NCI-H82 treated with DMSO at 0.1 percent for 48 hours (cell line): ENCODE results near the gene GATC.
"Not testable (repeated sequence)": the region's sequence is repeated elsewhere in the genome, so short reads cannot be mapped to it uniquely, and the experiment has no call there.

Source experiments
- DNase-seq: peaks from one replicate; lab custom pipeline; 2025; ENCODE audit not compliant: unreplicated experiment; lab: John Stamatoyannopoulos, UW

The GATC gene

DNA sequence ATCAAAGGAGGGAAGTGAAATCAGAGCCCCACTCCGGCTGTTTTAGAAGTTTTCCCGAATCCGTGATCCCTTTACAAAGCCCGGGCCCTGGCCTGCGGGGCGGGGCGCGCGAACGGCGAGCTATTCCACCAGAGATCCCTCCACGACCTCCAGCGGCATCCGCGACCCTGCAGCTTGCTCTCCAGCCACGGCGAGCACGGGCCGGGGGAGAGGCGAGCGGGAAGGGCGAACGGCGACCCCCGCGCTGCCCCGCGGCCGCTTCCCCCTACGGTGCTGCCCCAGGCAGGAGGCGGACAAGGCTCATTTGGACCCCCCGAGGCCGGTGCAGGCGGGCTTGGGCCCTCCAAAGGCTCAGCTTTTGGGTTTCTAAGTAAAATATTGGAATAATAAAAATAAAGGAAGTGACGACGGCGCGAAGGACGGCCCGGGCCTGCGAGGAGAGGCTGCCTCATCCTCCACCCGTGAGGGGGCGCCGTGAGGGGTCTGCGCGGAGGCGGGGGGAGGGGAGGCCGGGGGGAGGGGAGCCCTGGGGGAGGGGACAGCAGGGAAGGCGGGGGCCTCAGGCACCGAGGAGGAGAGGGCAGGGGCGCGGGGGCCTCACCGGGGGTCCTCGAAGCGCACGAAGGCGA lies 22.7 kb downstream of the GATC start:
- no peak for DNase-seq

DNA sequence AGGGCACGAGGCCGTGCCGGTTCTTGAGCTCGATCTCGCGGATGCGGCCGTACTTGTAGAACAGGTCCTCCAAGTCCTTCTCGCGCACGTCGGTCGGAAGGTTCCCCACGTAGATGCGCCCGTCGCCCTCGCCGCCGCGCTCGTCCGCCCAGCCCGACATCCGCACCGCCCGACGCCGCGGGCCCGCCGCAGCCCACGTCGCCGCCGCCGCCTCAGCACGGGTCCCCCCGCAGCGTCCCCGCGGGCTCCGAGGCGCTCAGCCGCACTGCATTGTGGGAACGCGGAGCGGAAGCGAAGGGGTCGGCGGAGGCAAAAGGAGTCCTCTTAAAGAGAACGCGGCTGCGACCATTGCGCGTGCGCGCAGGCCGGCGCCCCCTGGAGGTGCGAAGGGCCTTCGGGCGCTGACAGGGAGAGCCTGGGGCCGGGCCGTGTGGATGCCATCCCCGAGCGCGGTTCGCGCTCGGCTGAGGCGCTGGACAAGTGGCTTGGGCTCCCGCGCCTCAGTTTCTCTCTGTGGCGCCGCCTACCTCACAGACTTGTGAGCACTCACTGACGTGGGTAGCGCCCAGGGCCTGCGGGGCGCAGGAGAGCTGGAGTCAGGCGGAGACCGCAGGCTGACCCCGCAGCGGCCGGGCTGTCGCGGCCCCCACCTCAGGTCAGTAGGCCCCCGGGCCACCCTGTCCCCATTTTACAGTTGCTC lies 23.4 kb downstream of the GATC start, which contains the start of gene SRSF9:
TSS of gene SRSF9 (minus strand) at position 299 of the 700 bp plus-strand sequence. CDS start at position 160, 139 bp downstream.
- DNase-seq: peak; percentile 83

DNA sequence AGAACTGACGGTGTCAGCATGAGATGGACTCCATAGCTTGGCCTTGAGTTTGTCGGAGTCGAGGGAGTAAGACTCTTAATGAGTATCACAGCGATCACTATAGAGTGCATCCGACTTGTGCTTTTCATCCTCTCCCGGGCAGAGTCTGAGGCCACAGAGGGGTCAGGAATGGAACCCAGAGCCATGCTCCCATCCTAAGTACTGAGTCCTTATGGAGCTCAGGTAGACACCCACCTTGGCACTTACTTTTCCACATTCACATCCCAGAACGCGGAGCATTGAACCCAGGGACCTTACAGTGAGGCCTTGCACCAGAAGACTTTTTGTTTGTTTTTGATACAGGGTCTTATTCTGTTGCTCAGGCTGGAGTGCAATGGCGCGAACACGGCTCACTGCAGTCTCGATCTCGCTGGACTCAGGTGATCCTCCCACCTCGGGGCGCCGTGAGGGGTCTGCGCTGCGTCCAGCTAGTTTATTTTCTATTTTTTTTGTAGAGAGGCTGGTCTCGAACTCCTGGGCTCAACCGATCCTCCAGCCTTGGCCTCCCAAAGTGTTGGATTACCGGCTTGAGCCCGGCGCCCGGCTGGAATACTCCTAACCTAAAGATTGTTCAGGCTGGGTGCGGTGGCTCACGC lies 24.0 kb downstream of the GATC start:
- DNase-seq: no peak

DNA sequence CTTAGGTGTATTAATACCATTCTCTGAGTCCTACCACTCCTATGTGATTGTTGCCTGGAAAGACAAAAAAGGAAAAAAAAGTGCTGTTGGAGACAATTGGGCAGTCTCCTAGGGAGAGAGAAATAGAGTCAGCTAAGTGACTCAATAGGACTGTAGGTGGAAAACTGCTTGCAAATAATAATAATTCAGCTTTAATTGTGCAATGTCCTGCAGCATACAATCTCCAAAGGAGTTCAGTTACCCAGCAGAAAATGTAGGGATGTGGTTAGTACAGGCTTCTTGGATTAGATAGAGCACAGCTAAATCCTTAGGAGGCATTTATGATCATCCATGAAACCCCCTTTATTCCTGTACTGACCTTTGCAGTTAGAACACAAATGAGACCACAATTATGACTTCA lies 26.3 kb downstream of the GATC start:
- DNase-seq: no peak

DNA sequence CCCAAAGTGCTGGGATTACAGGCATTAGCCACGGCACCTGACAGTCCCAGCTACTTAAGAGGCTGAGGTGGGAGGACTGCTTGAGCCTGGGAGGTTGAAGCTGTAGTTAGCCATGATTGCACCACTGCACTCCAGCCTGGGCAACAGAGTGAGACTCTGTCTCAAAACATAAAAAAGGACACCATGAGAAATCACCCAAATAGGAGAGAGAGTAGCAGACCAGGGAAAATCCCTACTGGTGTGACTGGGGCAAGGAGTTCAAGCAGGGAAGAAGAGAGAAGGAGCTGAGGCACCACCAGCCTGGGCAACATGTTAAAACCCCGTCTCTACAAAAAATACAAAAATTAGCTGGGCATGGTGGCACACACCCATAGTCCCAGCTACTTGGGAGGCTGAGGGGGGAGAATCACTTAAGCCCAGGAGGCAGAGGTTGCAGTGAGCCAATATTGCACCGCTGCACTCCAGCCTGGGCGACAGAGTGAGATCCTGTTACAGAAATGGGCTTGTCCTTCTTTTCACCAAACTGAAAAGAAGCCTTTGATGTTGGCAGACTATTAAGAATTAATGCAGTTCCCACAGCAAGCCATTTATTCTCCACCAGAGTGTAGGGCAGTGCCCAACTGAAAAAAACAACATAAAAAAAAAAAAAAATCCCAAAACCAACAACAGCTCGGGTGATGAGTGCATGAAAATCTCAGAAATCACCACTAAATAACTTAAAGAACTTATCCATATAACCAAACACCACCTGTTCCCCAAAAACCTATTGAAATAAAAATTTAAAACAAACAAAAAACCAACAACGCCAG lies 27.8 kb downstream of the GATC start:
- DNase-seq: no peak

DNA sequence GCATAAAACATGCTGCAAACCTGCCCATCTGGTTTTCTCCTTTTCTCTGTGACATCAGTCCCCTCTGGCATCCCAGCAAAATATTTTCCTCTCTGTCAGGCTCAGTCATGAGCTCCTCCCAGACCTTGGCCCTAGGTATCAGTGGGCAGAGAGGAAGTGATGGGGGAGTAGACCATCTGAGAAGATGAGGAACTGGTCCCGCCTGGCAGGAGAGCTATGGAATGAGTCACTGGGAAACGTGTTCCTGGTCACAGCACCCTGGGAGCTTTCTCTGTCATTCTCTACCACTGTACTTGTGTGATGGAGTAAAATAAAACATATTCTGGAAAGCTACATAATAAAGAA lies 28.3 kb downstream of the GATC start:
- no peak for DNase-seq

DNA sequence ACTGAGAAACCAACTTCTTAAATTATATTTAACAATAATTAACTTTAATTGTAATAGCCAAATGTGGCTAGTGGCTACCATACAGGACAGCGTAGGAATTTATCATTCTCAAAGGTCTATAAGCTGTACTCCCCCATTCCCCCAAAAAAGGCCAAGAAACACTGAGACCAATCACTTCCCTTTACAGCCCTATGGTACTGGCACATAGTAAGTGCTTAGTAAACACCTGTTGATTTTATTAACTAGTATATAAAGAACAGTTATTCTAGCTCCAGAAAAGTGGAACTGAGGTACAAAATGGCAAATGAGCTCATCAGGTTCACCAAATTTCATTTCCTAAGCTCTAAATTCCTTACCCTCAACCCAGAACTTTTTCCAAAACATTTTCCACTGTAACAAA lies 29.4 kb downstream of the GATC start:
- DNase-seq: no peak

DNA sequence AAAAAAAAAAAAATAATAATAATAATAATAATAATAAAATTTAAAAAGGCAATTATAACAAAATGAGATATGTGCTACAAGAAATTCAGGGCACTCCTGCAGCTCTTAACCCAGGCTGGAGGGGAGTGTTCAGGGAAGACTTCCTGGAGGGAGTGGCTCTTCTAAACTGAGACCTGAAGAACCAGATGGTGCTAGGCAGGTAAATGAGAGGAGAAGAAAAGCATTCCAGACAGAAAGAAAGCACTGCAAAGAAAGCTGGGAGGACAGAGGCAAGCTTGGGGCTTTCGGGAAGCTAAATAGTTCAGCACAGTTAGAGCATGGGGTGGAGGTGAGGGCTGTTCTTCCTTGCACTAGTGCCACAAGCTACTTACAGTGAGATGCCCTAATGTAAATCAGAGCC lies 33.2 kb downstream of the GATC start:
- no peak for DNase-seq

DNA sequence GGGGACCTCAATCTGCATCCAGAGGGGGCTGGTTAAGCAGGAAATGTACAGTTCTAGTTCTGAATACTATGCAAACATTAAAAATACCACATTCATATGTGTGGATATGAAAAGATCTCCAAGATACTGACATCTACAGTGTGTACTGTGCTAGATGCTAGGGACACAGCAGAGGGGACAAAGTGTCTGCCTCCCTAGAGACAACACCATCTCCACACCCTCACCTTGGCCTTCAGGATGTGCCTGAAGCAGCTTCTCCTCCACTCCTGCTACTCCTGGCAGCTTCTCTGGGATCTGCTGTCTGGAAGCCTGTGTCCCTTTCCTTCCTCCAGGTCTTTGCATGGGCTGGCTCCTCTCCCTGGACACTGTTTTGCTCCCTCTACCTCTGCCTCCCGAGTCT lies 34.0 kb downstream of the GATC start:
- no peak for DNase-seq

DNA sequence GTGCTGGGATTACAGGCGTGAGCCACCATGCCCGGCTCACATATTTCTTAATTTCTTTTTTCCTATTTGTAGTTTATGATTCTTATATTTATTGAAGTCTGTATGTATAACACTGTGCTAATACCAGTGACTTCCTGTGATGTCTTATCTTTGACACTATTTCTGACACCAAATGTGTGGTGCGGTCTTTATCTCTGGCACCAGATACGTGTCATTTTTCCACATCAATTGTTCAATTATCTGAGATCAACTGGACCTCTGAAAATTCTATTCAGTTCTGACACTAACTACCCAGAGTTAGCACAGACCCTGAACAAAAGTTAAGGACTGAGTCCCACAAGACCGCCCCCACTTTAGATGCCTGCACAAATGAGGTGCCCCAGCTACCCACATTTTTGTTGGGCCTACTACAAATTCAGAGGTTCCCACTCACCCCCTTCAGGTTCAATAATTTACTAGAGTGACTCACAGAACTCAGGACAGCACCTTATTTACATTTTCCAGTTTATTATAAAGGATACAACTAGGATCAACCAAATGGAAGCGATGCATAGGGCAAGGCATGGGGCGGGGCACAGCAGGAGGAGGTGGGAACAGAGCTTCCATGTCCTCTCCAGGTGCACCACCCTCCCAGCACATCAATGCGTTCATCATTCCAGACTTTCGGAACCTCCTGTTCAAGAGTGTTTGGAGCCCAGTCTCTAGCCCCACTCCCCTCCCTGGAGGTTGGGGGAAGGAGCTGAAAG lies 35.0 kb downstream of the GATC start:
- DNase-seq: no peak

DNA sequence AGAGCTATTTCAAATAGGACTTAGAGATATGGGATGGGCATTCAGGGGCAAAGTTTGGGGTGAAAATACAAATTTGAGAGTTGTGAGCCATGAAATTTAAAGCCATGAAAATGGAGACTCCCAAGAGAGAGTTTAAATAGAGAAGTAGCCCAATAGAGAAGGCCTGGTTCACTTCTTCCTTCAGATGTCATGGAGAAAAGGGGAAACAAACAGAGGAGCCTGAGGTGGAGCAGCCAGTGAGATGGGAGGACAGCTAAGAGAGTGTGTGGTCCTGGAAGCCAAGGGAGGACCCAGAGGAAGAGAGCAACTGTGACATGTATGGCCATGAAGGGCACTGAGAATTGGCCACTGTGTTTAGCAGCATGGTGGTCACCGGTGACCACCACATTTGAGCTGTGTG lies 37.4 kb downstream of the GATC start:
- no peak for DNase-seq

DNA sequence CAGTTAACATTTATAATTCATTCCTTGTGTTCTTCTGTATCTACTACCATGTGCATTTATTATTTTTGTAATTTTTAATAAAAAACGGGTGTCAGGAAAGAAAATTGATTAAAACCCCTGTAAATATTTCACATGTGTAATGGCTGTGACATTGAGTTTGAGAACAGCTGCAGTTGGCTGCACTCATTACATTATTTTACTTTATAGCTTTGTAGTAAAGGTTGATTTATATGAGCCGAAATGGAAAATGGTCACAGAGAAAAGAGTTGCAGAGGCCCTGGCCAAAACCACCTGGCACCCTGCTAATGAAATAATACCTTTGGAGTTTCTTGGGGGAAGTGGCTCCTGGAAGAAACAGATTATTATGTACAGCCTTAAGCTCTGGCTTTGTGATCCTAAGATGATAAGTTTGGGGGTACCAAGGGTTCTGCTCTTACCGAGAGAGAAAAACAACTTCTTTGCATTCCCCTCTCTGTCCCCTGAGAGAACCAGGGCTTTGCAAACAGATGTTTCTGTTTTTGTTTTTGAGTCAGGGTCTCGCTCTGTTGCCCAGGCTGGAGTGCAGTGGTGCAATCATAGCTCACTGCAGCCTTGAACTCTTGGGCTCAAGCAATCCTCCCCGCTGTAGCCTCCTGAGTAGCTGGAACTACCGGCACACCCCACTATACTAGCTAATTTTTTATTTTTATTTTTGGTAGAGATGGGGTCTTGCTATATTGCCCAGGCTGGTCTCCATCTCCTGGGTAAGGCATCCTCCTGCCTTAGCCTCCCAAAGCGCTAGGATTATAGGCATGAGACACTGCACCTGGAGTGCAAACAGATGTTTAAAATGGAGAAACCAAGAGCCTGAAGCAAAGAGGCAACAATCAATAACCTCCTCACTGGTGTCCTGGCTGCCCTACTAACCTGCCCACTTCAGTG lies 40.0 kb downstream of the GATC start:
- DNase-seq: peak; percentile 9

DNA sequence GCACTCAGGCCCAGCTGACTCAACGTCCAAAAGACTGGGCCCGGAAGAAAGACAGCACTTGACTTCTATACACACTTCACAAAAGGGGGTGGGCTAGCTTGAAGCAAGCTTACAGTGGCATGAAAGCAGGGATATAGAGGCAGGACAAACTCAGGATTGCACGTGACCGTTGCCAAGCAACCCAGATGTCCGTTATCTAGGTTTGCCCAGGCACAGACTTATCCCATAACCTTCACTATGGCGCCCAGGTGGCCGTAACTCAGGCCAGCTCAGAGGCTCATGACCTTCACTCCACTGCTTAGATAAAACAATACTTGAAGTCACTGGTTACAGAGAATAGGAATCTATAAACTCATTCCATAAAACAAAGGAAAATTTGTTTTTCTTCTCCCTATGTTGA lies 41.3 kb downstream of the GATC start:
- not testable (repeated sequence) for DNase-seq

DNA sequence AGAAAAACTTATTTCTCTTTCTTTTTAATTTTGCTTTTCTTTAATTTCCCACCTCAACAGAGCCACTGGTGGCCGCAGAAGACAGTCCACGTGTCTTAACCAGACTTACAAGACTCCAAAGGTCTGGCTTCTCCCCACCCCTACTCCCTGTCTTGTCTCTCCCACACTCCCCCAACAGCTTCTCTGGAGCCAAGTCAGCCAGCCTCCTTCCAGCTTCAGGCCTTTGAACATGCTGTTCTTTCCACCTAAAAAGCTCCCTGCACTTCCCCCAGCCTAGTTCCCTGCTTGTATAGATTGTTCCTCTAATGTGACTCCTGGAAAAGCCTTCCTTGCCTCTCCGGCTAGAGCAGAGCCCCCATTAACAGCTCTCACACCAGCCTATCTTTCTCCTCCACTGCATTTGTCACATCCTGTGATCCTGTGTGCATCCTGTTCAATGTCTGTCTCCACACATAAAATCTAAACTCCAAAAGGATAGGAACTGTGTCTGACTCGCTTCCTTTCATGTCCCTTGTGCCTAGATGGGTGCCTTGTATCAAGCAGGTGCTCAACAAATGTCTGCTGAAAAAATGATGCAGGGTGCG lies 41.9 kb downstream of the GATC start:
- DNase-seq: no peak

DNA sequence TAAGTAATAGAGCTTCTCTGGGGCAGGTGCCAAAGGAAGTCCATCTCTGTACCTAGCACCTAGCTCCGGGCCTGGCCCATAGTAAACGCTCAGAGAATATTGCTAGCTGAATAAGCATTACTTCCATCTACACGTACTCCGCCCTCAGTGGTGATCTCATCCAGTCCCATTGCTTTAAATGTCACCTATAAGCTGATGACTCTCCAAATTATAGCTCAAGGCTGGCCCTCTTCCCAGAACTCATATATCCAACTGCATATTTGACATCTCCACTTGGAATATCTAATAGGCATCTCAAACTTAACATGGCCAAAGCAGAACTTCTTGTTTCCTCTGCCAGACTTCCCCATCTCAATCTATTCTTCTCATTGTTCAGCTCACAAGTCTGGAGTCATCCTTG lies 42.8 kb downstream of the GATC start:
- no peak for DNase-seq

DNA sequence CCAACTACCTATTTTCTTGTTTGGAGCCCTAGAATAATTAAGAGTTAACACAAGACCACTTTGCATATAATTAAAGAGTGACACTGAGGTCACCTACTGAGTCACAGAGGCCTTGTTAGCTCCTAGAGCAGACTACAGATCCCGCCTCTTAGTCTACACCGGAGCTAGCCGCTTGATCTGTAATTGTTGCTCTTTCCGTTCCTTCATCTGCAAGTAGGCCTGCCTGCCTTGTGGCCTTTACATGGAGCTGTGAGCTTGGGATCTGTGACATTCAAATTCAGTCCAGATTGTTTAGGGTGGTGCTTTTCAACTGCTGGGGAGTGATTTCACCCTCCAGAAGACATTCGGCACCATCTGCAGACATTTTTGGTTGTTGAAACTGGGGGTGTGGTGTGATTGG lies 44.1 kb downstream of the GATC start:
- DNase-seq: no peak

DNA sequence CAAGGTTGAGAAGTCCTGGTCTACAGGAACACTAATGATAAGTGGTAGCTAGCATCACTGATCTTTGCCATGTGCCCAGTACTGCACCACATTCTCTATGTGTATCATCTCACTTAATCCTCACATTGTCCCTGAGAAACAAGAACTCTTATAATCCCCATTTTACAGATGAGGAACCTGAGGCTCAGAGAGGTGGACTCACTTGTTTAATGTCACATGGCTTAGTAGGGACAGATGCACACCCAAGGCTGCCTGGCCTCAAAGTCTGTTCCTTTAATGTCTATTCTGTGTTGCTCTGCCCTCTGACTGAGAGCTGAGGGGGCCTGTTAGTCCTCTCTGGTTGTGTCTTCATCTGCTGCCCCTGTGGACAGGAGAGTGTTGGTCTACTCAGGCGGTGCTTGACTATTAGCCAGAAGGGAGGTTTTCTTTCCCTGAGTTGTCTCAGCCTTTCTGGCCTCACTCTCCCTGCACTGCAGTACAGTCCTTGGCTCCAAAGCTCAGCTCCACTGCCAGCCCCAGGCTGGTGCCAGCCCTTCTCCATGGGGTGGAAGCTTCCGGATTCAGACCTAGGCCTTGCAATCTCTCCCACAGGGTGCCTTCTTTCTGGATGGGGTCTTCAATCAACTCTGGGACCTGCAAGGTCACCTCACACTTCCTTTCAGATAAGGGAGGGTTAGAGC lies 44.7 kb downstream of the GATC start:
- no peak for DNase-seq

DNA sequence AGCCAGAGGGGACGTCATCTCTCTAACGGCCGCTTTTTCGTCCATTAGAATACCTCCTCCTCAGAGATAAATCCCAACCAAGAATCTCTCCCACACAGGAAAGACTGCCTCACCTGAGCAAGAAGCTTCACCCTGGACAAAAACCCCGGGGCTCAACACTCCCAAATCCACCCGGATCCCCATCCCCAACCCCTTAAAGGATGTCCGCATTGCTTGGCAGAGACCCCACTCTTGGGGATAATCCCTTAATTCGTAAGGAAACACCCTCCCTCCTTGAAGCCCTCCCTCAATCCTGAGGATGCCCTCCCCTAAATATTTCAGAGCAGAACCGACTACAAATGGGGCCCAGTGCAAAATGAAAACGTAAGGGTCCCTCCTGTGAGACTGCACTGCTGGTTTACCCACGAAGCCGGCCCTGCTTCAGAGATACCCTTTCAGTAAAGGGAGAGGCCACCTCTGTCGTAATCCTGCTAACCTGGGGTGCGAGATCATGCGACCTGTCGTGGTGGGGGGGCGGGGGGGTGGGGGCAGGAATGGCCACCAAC lies 49.0 kb downstream of the GATC start:
- DNase-seq: no peak
